Lung (tissue), 12 donors: ENCODE data around the gene TTI1. TPM values are rescaled to one million over a fixed set of nuclear protein-coding genes. Genes with fewer than 3 reads are reported as not detected.

Source experiments
- ATAC-seq: fragments of 200-7000 bp; cut with Tn5 transposase; one replicate; pipeline ENCODE4 v1.9.1; 2020; ENCODE audit warnings: moderate number of reproducible peaks; ENCODE audit not compliant: insufficient read depth, low FRiP score
- DNase-seq, 3 donors: peaks; one replicate each; pipeline ENCODE4 v3.0.0-alpha.2; 2013 to 2017
- H3K27ac ChIP-seq, 2 donors: one replicate each; pipeline ENCODE4 v1.5.1; 2013; ENCODE audit warnings: mild to moderate bottlenecking in 2 of 2, moderate library complexity in 2 of 2, control low read depth in 1 of 2, inconsistent platforms in 1 of 2, low read depth in 1 of 2, low read length in 1 of 2
- H3K27me3 ChIP-seq, 3 donors: one replicate each; pipeline ENCODE4 v1.5.1; 2013; ENCODE audit warnings: low read length in 2 of 3; ENCODE audit not compliant: control insufficient read depth in 3 of 3, insufficient read depth in 3 of 3
- H3K36me3 ChIP-seq, 4 donors: one replicate each; pipeline ENCODE4 v1.5.1; 2013; ENCODE audit warnings: low read length in 4 of 4, mild to moderate bottlenecking in 1 of 4, moderate library complexity in 1 of 4; ENCODE audit not compliant: control insufficient read depth in 4 of 4, insufficient read depth in 4 of 4
- H3K4me1 ChIP-seq, 5 donors: one replicate each; pipeline ENCODE4 v1.5.1; 2013; ENCODE audit warnings: low read length in 5 of 5, mild to moderate bottlenecking in 2 of 5, moderate library complexity in 1 of 5; ENCODE audit not compliant: control insufficient read depth in 5 of 5, insufficient read depth in 5 of 5
- H3K4me3 ChIP-seq: one replicate; pipeline ENCODE4 v1.5.1; 2013; ENCODE audit warnings: mild to moderate bottlenecking, control low read depth, moderate library complexity
- H3K9ac ChIP-seq, 2 donors: one replicate each; pipeline ENCODE4 v1.5.1; 2013; ENCODE audit warnings: low read length in 2 of 2, control low read depth in 1 of 2; ENCODE audit not compliant: insufficient read depth in 1 of 2
- H3K9me3 ChIP-seq, 4 donors: one replicate each; pipeline ENCODE4 v1.5.1; 2013; ENCODE audit warnings: low read length in 3 of 4, mild to moderate bottlenecking in 1 of 4, moderate library complexity in 1 of 4; ENCODE audit not compliant: control insufficient read depth in 4 of 4, insufficient read depth in 3 of 4
- CTCF ChIP-seq: IDR thresholded peaks from 2 replicates; pipeline ENCODE4 v1.5.1; 2012; ENCODE audit warnings: mild to moderate bottlenecking; ENCODE audit errors: control extremely low read depth, extremely low read depth
- WGBS, 2 donors: extraction: QIAGEN DNeasy Blood & Tissue Kit; methylation state at CpG; one replicate each; pipeline ENCODE4 v1.1.7; 2013; 5-methylcytosine and 5-hydroxymethylcytosine counted together
- polyA plus RNA-seq, 2 donors: library from polyadenylated mRNA; stranded (reverse); fragments of 200-250 nt; gene quantifications; one replicate each; pipeline ENCODE4 v1.2.1, GENCODE V29; 2013
- total RNA-seq, 2 donors: library from RNA; depleted of rRNA in 1 of 2; stranded (reverse); fragments of >200 nt in 1 of 2; gene quantifications; one replicate each; pipeline ENCODE4 v1.2.1, GENCODE V29; 2014 to 2021
- donor health status: control.
- donor health status: control.
- donor health status: Bipolar disorder and iron deficiency.
- donor health status: healthy.
- donor health status: DM: yes; HTN: yes; CAD: no.

The TTI1 gene
- total and polyA plus RNA-seq, 4 donors = 6.7 to 33.8 (median 15.5) TPM

GRCh38 chr20:37944456-37944981 is 88.7 kb downstream of the TTI1 start:
- Histone ChIP-seq H3K9ac (no peak overlapping the region), H3K4me1 (no peaks in the 10 kb centered on the region), H3K36me3 (no peaks in the 10 kb centered on the region), H3K27me3 (no peaks in the 10 kb centered on the region), H3K4me3 (no peak overlapping the region), H3K9me3 (peaks cover 0 to 6% (median 0%) of the 10 kb centered on the region in 4 donors), H3K27ac (no peak overlapping the region)
- no peak for TF ChIP-seq CTCF
- DNase-seq (no peak), ATAC-seq (no peak)
- WGBS, 2 donors = 73 to 87% methylated on average over 11 of the region's 11 CpGs

- H3K27ac ChIP-seq = no peak overlapping the region
- WGBS, 2 donors = 88 to 91% methylated on average over 38 to 47 of the region's 47 CpGs
- no peak overlapping the region for H3K4me3 ChIP-seq
- H3K9me3 ChIP-seq = peaks cover 0 to 6% (median 0%) of the 10 kb centered on the region in 4 donors
- no peaks in the 10 kb centered on the region for H3K36me3 ChIP-seq
- no peak overlapping the region for H3K9ac ChIP-seq
- ATAC-seq (no peak), DNase-seq (no peak)
- no peak for TF ChIP-seq CTCF
- H3K27me3 ChIP-seq = no peaks in the 10 kb centered on the region
- no peaks in the 10 kb centered on the region for H3K4me1 ChIP-seq
These were observed 89.5 kb downstream of the TTI1 start for GRCh38 chr20:37943501-37944455.

- Histone ChIP-seq H3K27me3 (no peaks in the 10 kb centered on the region), H3K36me3 (no peaks in the 10 kb centered on the region), H3K9me3 (peaks cover 0 to 4% (median 0%) of the 10 kb centered on the region in 4 donors), H3K9ac (no peak overlapping the region), H3K4me3 (no peak overlapping the region), H3K4me1 (no peaks in the 10 kb centered on the region), H3K27ac (no peak overlapping the region)
- TF ChIP-seq CTCF = no peak
- DNase-seq (no peak), ATAC-seq (no peak)
- WGBS, 2 donors = 64 to 87% methylated on average over 12 of the region's 12 CpGs
These were observed 90.2 kb downstream of the TTI1 start for GRCh38 chr20:37943033-37943432.
